Measurements from ENCODE around the gene TMPRSS9. TPM values are rescaled to one million over a fixed set of nuclear protein-coding genes. Genes with fewer than 3 reads are reported as not detected.

TMPRSS9 gene
- total RNA-seq, 4 donors from 2014 or later = 0.12 TPM; not detected in 3

DNA sequence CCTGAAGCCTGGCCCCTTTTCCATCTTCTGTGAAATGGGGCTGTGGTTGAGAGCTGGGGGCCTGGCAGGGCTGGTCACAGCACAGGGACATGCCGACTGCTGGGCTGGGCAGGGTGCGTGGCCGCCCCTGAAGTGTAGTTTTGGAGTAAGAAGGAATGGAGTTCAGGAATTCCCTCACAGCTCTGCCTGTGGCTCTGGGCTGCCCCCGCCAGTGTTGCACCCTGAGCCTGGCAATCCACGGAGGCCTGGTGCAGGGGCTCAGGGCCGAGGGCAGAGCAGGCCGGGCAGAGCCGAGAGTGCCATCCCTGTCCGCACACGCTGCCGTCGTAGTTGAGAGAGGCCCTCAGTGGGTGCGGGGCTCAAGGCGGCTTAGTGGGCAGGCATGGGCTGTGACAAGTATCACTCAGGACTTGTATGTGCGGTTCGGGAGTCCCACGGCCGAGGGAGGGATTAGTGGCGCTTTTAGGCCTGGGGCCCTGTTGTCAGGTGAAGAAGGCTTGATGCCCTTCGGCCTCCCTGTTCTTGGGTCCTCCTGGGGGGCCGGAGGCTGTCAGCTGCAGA lies 21.9 kb upstream of the TMPRSS9 start:
- DNase-seq (ENCODE audit: low spot score) (no peak), ATAC-seq (ENCODE audit: low FRiP score) (no peak)
- TF ChIP-seq, protein P1, sequence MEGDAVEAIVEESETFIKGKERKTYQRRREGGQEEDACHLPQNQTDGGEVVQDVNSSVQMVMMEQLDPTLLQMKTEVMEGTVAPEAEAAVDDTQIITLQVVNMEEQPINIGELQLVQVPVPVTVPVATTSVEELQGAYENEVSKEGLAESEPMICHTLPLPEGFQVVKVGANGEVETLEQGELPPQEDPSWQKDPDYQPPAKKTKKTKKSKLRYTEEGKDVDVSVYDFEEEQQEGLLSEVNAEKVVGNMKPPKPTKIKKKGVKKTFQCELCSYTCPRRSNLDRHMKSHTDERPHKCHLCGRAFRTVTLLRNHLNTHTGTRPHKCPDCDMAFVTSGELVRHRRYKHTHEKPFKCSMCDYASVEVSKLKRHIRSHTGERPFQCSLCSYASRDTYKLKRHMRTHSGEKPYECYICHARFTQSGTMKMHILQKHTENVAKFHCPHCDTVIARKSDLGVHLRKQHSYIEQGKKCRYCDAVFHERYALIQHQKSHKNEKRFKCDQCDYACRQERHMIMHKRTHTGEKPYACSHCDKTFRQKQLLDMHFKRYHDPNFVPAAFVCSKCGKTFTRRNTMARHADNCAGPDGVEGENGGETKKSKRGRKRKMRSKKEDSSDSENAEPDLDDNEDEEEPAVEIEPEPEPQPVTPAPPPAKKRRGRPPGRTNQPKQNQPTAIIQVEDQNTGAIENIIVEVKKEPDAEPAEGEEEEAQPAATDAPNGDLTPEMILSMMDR (IDR thresholded peaks at IDR 0.05) = no peak

DNA sequence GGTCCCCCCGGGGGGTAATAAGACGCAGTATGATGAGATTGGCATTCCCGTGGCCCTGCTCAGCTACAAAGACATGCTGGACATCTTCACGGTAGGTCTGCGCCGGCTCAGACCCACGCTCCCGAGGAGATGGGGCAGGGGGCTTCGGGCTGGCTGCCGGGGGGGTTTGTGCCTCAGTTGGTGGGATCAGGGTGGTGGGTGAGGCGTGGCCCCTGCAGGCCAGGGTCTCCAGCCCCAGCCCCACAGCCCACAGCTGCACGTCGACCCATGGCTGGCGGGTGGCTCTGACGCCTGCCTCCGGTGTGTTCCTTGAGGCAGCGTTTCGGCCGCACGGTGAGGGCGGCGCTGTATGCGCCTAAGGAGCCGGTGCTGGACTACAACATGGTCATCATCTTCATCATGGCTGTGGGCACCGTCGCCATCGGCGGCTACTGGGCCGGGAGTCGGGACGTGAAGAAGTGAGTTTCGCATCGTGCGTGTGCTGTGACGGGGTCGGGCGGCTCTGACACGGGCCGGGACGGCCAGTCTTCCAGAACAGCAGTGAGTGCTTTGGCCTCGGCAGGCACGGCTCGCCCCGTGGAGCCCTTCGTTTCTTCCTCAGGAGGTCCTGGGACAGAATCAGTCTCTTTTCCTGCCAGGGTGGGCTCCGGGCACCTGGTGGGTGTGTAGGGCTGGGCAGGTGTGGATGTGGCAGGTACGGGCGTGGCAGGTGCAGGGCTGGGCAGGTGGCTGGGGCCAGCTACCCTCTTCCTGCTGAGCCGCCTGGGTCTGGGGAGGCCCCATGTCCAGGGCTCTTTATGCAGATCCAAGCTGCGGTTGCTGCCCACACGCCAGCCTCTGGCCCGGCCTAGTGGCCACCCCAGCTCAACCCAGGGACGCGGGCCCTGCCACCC lies 21.1 kb upstream of the TMPRSS9 start:
- no peak for ATAC-seq (ENCODE audit: low FRiP score)
- no peak for DNase-seq (ENCODE audit: low spot score)
- TF ChIP-seq, protein P1 (IDR thresholded peaks at IDR 0.05) = no peak

DNA sequence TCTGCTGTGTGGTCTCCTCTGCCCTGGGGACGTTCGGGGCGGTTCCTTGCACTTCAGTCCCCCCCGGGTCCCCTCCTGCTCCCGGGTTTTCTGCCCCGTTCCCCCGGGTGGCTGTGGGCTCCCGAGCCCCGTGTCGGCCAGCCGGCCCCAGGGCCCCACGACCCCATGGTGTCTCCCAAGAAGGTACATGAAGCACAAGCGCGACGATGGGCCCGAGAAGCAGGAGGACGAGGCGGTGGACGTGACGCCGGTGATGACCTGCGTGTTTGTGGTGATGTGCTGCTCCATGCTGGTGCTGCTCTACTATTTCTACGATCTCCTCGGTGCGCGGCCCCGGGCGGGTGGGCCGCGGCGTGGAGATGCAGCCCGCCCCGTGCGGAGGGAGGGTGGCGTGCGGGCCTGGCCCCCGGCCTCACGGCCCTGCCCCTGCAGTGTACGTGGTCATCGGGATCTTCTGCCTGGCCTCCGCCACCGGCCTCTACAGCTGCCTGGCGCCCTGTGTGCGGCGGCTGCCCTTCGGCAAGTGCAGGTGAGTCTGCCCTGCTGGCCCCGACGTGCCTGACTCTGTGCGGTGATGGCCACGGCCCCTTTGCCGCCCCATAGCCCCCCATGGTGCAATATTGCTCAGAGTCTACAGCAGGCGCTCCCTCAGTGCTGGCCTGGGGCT lies 20.3 kb upstream of the TMPRSS9 start:
- DNase-seq (ENCODE audit: low spot score) (no peak), ATAC-seq (ENCODE audit: low FRiP score) (no peak)
- TF ChIP-seq, protein P1 (IDR thresholded peaks at IDR 0.05) = no peak

DNA sequence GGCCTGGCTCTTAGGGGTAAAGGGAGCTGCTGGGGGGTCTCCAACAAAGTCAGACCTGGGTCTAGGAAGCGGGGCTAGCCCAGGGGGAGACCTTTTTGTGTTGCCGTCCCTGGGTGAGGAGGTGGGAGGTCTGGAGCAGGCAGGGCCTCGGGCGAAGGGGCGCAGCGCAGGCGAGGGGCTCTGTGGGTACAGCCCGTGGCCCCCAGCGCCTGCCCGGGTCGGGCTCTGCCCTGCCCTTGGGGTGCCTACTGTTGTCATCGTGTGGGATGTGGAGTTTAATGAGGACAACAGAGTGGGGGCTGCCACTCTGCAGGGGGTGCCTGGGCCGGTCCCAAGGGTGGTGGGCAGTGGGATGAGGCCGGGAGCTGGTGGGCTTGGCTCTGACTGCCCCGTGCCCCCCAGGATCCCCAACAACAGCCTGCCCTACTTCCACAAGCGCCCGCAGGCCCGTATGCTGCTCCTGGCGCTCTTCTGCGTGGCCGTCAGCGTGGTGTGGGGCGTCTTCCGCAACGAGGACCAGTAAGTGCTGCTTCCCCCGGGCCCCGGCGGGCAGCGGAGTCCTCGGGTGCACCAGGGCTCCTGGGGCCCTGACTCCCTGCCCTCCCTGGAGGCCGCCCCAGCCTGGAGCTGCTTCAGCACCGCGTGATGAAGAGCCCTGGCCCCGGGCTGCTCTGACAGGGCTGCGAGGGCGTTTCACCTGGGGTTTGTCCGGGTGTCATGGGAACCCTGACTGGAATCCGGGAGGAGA lies 19.4 kb upstream of the TMPRSS9 start:
- DNase-seq (ENCODE audit: low spot score) = no peak
- ATAC-seq (ENCODE audit: low FRiP score) = no peak
- TF ChIP-seq, protein P1 (IDR thresholded peaks at IDR 0.05) = no peak

DNA sequence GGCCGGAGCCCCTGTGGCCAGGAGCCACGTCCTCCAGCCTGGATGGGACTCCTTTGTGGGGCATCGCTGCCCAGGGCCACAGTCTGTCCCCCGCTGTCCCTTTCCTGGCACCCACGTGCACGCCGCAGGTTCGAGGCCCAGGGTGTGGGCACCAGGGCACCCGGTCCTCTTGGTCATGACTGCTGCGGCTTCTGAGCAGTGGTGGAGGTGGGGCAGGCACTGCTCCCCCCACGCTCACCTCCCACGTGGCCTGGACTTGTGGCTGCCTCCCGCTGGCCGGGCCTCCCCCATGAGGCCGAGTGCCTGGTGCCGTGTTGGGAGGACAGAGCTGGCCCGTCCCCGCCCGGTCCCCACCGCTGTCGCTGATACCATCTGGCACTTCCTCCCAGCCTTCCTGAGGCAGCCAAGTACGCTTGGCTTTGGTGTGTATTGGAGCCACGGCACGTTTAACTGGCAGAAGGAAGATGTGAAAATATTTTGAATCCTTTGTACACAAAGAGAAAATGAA lies 18.8 kb upstream of the TMPRSS9 start:
- ATAC-seq (ENCODE audit: low FRiP score) (no peak), DNase-seq (ENCODE audit: low spot score) (no peak)
- TF ChIP-seq, protein P1 (IDR thresholded peaks at IDR 0.05) = no peak

DNA sequence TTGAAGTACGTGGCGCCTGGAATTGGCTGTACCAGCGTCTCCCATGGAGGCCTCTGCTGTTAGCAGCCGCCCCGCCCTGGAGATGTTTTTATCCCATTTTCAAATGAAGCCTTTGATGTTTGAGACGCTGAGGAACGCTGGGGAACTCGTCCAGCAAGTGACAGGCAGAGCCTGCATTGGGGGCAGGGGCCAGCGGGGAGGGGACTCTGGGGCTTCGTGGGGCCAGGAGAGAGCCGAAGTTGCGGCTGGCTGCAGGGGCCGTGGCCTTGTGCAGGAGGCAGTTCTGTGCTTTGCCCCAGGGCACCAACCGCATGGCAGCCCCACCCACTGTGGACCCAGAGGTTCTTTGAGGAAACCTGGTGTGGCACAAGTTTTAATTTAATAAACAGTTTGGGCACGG lies 18.1 kb upstream of the TMPRSS9 start:
- TF ChIP-seq, protein P1 (IDR thresholded peaks at IDR 0.05) = no peak

More for the DNA sequence above, 18.1 kb upstream of the TMPRSS9 start:
- ATAC-seq (ENCODE audit: low FRiP score) (no peak), DNase-seq (ENCODE audit: low spot score) (no peak)
